ENCODE data around the gene LHFPL3.

GRCh38 chr7:104363355-104363754, 35.0 kb downstream of the LHFPL3 start:
- TF ChIP-seq FOXM1 (IDR thresholded peaks at IDR 0.05; ENCODE audit: borderline replicate concordance) (no peak), FOXK2 (IDR thresholded peaks at IDR 0.05) (no peak), LEF1 (IDR thresholded peaks at IDR 0.05; ENCODE audit: borderline replicate concordance) (no peak), SP1 (IDR thresholded peaks at IDR 0.05) (no peak), CTBP1 (IDR thresholded peaks at IDR 0.05; ENCODE audit: borderline replicate concordance) (no peak), TARDBP (IDR thresholded peaks at IDR 0.05) (no peak), PKNOX1 (IDR thresholded peaks at IDR 0.05) (no peak), BHLHE40 (IDR thresholded peaks at IDR 0.05; ENCODE audit: borderline replicate concordance) (no peak), SUZ12 (IDR thresholded peaks at IDR 0.05) (no peak), NFRKB (IDR thresholded peaks at IDR 0.05) (no peak)

All from HEK293T (cell line).